ENCODE measurements around the gene JCHAIN.
"Not testable (repeated sequence)": the region's sequence is repeated elsewhere in the genome, so short reads cannot be mapped to it uniquely, and the experiment has no call there.

Gene JCHAIN

GRCh38 chr4:70687821-70688794 is 21.8 kb upstream of the JCHAIN start, which contains the start of gene UTP3:
TSS of gene UTP3 (plus strand) at chr4:70688532. CDS start at chr4:70688678, 146 bp downstream.
- DNase-seq (ENCODE audit: low spot score) = peak; percentile 94

GRCh38 chr4:70687392-70687791 is 21.1 kb upstream of the JCHAIN start:
- DNase-seq (ENCODE audit: low spot score) = no peak

GRCh38 chr4:70682142-70682541 is 15.8 kb upstream of the JCHAIN start:
- DNase-seq (ENCODE audit: low spot score) = not testable (repeated sequence)

- no peak for DNase-seq (ENCODE audit: low spot score)
Observed at GRCh38 chr4:70681704-70682103, 15.4 kb upstream of the JCHAIN start.

- DNase-seq (ENCODE audit: low spot score) = no peak
Observed at GRCh38 chr4:70680934-70681333, 14.6 kb upstream of the JCHAIN start.

- no peak for DNase-seq (ENCODE audit: low spot score)
Observed at GRCh38 chr4:70678383-70678999, 12.2 kb upstream of the JCHAIN start.

GRCh38 chr4:70676554-70677090 is 10.3 kb upstream of the JCHAIN start:
- no peak for DNase-seq (ENCODE audit: low spot score)

- no peak for DNase-seq (ENCODE audit: low spot score)
Observed at GRCh38 chr4:70674731-70675130, 8.4 kb upstream of the JCHAIN start.

GRCh38 chr4:70674191-70674590 is 7.9 kb upstream of the JCHAIN start:
- no peak for DNase-seq (ENCODE audit: low spot score)

- DNase-seq (ENCODE audit: low spot score) = no peak
Observed at GRCh38 chr4:70671091-70671490, 4.8 kb upstream of the JCHAIN start.

GRCh38 chr4:70670332-70671014 is 4.2 kb upstream of the JCHAIN start:
- no peak for DNase-seq (ENCODE audit: low spot score)

GRCh38 chr4:70667740-70668535 is 1.6 kb upstream of the JCHAIN start:
- no peak for DNase-seq (ENCODE audit: low spot score)

- not testable (repeated sequence) for DNase-seq (ENCODE audit: low spot score)
Observed at GRCh38 chr4:70661309-70661922, 4.9 kb downstream of the JCHAIN start.

GRCh38 chr4:70660106-70660505 is 6.2 kb downstream of the JCHAIN start:
- DNase-seq (ENCODE audit: low spot score) = no peak

GRCh38 chr4:70658418-70658817 is 7.9 kb downstream of the JCHAIN start:
- no peak for DNase-seq (ENCODE audit: low spot score)

GRCh38 chr4:70657326-70657725 is 9.0 kb downstream of the JCHAIN start:
- DNase-seq (ENCODE audit: low spot score) = no peak

GRCh38 chr4:70654605-70655011 is 11.7 kb downstream of the JCHAIN start:
- DNase-seq (ENCODE audit: low spot score) = no peak

GRCh38 chr4:70651864-70652506 is 14.3 kb downstream of the JCHAIN start:
- DNase-seq (ENCODE audit: low spot score) = peak; percentile 58

- DNase-seq (ENCODE audit: low spot score) = not testable (repeated sequence)
Observed at GRCh38 chr4:70650741-70651140, 15.6 kb downstream of the JCHAIN start.

GRCh38 chr4:70640192-70640591 is 26.1 kb downstream of the JCHAIN start:
- no peak for DNase-seq (ENCODE audit: low spot score)
